Measurements from ENCODE around the gene PACS2. TPM values are rescaled to one million over a fixed set of nuclear protein-coding genes. Genes with fewer than 3 reads are reported as not detected.
A peak's percentile ranks its signal among the peaks of the same experiment; 100 is the strongest.

PACS2 gene
- total RNA-seq, 2 donors from 2014 or later = 80.4 to 125 TPM

- no peak for TF ChIP-seq CTCF (IDR thresholded peaks at IDR 0.05)
- DNase-seq (ENCODE audit: low spot score) (no peak), ATAC-seq (ENCODE audit: insufficient number of reproducible peaks, low FRiP score, low read depth) (peak; percentile 17)
- H3K4me1 ChIP-seq (ENCODE audit: control insufficient read depth in 1 of 2, low read depth in 2 of 2) = peaks cover 0 to 7% of the 10 kb centered on the region in 2 donors
- no peaks in the 10 kb centered on the region for H3K9me3 ChIP-seq
- H3K36me3 ChIP-seq = peaks cover 4% of the 10 kb centered on the region
- no peaks in the 10 kb centered on the region for H3K27me3 ChIP-seq (replicated peaks; ENCODE audit: insufficient read depth)
- peak overlapping the region; percentile 48 for H3K4me3 ChIP-seq
- H3K27ac ChIP-seq = no peak overlapping the region
These were observed 49.5 kb downstream of the PACS2 start for GRCh38 chr14:105363847-105364708.

- peaks cover 0 to 7% of the 10 kb centered on the region in 2 donors for H3K4me1 ChIP-seq (ENCODE audit: control insufficient read depth in 1 of 2, low read depth in 2 of 2)
- H3K9me3 ChIP-seq = no peaks in the 10 kb centered on the region
- H3K27ac ChIP-seq = no peak overlapping the region
- no peaks in the 10 kb centered on the region for H3K27me3 ChIP-seq (replicated peaks; ENCODE audit: insufficient read depth)
- no peak for DNase-seq (ENCODE audit: low spot score)
- no peak for ATAC-seq (ENCODE audit: insufficient number of reproducible peaks, low FRiP score, low read depth)
- no peak for TF ChIP-seq CTCF (IDR thresholded peaks at IDR 0.05)
- no peak overlapping the region for H3K4me3 ChIP-seq
- H3K36me3 ChIP-seq = peaks cover 4% of the 10 kb centered on the region
These were observed 50.6 kb downstream of the PACS2 start for GRCh38 chr14:105365101-105365500.

- H3K27me3 ChIP-seq (replicated peaks; ENCODE audit: insufficient read depth) = no peaks in the 10 kb centered on the region
- H3K27ac ChIP-seq = no peak overlapping the region
These were observed 51.1 kb downstream of the PACS2 start for GRCh38 chr14:105365681-105366080.

GRCh38 chr14:105366386-105367074, 52.0 kb downstream of the PACS2 start:
- no peak for DNase-seq (ENCODE audit: low spot score)
- H3K4me3 ChIP-seq = no peak overlapping the region
- H3K27ac ChIP-seq = no peak overlapping the region
- H3K27me3 ChIP-seq (replicated peaks; ENCODE audit: insufficient read depth) = no peaks in the 10 kb centered on the region
- no peaks in the 10 kb centered on the region for H3K9me3 ChIP-seq
- H3K36me3 ChIP-seq = peaks cover 4% of the 10 kb centered on the region
- TF ChIP-seq CTCF (IDR thresholded peaks at IDR 0.05) = no peak
- peaks cover 0 to 7% of the 10 kb centered on the region in 2 donors for H3K4me1 ChIP-seq (ENCODE audit: control insufficient read depth in 1 of 2, low read depth in 2 of 2)
- ATAC-seq (ENCODE audit: insufficient number of reproducible peaks, low FRiP score, low read depth) = no peak

More at GRCh38 chr14:105365681-105366080, 51.1 kb downstream of the PACS2 start:
- no peak overlapping the region for H3K4me3 ChIP-seq
- peaks cover 4% of the 10 kb centered on the region for H3K36me3 ChIP-seq
- ATAC-seq (ENCODE audit: insufficient number of reproducible peaks, low FRiP score, low read depth) (no peak), DNase-seq (ENCODE audit: low spot score) (no peak)
- no peak for TF ChIP-seq CTCF (IDR thresholded peaks at IDR 0.05)
- H3K4me1 ChIP-seq (ENCODE audit: control insufficient read depth in 1 of 2, low read depth in 2 of 2) = peaks cover 0 to 7% of the 10 kb centered on the region in 2 donors
- H3K9me3 ChIP-seq = no peaks in the 10 kb centered on the region

Data from thoracic aorta (tissue), 2 donors.